SKM-1 (cell line): Measurements from ENCODE around the gene CWC22.

Experiments
- DNase-seq: peaks from one replicate; lab custom pipeline; 2025; ENCODE audit not compliant: unreplicated experiment; lab: John Stamatoyannopoulos, UW

CWC22 gene

DNA sequence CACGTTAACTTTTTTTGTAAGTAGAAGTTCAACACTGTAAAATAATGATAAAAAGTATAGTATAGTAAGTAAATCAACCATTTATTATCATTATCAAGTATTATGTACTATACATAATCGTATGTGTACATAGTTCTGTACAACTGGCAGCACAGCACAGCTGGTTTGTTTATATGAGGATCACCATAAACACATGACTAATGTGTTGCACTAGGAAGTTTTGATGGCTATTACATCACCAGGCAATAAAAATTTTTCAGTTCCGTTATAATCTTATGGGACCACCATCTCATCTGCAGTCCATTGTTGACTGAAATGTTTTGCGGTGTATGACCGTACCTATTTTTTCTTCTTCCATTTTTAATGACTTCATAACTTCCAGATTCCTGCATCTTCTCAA, 106.4 kb downstream of the CWC22 start:
- DNase-seq: no peak

DNA sequence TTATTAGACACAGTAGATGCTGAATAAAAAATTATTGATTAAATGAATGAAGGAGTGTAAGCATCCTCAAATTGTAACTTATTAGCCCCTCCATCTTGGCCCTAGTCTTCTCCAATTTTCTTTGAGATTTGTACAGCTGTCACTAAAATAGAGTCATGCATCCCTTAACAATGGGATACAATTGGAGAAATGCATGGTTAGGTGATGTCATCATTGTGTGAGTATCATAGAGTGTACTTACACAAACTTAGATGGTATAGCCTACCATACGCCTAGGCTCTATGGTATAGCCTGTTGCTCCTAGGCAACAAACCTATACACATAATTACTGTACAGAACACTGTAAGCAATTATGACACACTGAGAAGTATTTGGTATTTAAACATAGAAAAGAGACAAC, 107.4 kb downstream of the CWC22 start:
- DNase-seq: no peak

DNA sequence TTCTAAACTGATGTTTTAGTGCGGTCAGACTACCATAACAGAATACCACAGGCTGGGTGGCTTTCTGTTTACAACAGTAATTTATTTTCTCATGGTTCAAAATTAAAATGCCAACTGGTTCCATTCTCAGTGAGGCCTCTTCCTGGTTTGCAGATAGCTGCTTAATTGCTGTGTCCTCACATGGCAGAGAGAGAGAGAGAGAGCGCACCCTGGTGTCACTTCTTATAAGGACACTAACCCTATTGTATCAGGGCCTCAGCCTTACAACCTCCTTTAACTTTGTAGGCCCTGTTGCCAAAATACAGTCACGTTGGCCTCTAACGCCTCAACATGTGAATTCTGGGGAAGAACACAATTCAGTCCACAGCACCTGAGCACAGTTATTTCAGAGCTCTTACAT, 108.2 kb downstream of the CWC22 start:
- DNase-seq: no peak
